CD4-positive, alpha-beta T cell treated with Interleukin-4 for 4 hours (primary cell): ENCODE results near the gene PSRC1.
A peak's percentile ranks its signal among the peaks of the same experiment; 100 is the strongest.

ENCODE experiments used
- DNase-seq: peaks from one replicate; pipeline ENCODE4 v3.0.0-alpha.2; 2020

PSRC1 gene

GRCh38 chr1:109256971-109257681 is 25.8 kb downstream of the PSRC1 start:
- no peak for DNase-seq

- DNase-seq = no peak
Measured at GRCh38 chr1:109256085-109256484, 26.9 kb downstream of the PSRC1 start.

GRCh38 chr1:109255678-109256077 is 27.3 kb downstream of the PSRC1 start:
- DNase-seq = no peak

- no peak for DNase-seq
Measured at GRCh38 chr1:109255097-109255651, 27.8 kb downstream of the PSRC1 start.

- no peak for DNase-seq
Measured at GRCh38 chr1:109254621-109255096, 28.3 kb downstream of the PSRC1 start.

- no peak for DNase-seq
Measured at GRCh38 chr1:109253803-109254620, 28.9 kb downstream of the PSRC1 start.

- DNase-seq = no peak
Measured at GRCh38 chr1:109252893-109253802, 29.8 kb downstream of the PSRC1 start.

GRCh38 chr1:109252167-109252892 is 30.6 kb downstream of the PSRC1 start:
- no peak for DNase-seq

- DNase-seq = no peak
Measured at GRCh38 chr1:109251277-109252166, 31.4 kb downstream of the PSRC1 start.

GRCh38 chr1:109250454-109251276 is 32.3 kb downstream of the PSRC1 start:
- no peak for DNase-seq

GRCh38 chr1:109249654-109250401 is 33.1 kb downstream of the PSRC1 start:
- DNase-seq = no peak

GRCh38 chr1:109248797-109249629 is 33.9 kb downstream of the PSRC1 start, which contains the start of gene CELSR2:
Gene CELSR2, plus strand, starts transcription at chr1:109249539. Its CDS starts 541 bp downstream, at chr1:109250080.
- peak; percentile 48 for DNase-seq

- DNase-seq = no peak
Measured at GRCh38 chr1:109248444-109248796, 34.5 kb downstream of the PSRC1 start.

- no peak for DNase-seq
Measured at GRCh38 chr1:109247401-109248365, 35.3 kb downstream of the PSRC1 start.

- no peak for DNase-seq
Measured at GRCh38 chr1:109246141-109246551, 36.8 kb downstream of the PSRC1 start.

- DNase-seq = no peak
Measured at GRCh38 chr1:109243860-109244552, 38.9 kb downstream of the PSRC1 start.
